ENCODE measurements around the gene OLFM1.
"Not testable (repeated sequence)": the region's sequence is repeated elsewhere in the genome, so short reads cannot be mapped to it uniquely, and the experiment has no call there.

The OLFM1 gene

DNA sequence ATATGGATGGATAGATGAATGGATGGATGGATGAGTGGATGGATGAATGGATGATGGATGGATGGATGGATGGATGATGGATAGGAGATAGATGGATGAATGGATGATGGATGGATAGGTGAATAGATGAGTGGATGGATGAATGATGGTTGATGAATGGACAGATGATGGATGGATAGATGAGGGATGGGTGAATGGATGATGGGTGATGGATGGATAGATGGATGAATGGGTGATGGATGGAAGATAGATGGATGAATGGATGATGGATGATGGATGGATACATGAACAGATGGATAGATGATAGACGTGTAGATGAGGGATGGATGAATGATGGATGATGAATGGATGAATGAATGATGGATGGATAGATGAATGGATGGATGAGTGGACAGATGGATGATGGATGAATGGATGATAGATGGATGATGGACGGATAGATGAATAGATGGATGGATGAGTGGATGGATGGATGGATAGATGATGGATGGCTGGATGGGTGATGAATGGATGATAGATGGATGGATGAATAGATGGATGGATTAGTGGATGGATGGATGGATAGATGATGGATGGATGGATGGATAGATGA, 53.8 kb downstream of the OLFM1 start:
- H3K4me1 Mint-ChIP-seq, result no peaks in the 10 kb centered on the region
- DNase-seq (no peak), ATAC-seq (replicated peaks) (no peak)
- H3K9me3 Mint-ChIP-seq, result peaks cover 1 to 4% of the 10 kb centered on the region in 2 donors
- H3K4me3 Mint-ChIP-seq, result no peak overlapping the region
- peaks cover 15 to 28% of the 10 kb centered on the region in 2 donors for H3K27me3 Mint-ChIP-seq
- no peak overlapping the region for H3K27ac Mint-ChIP-seq
- no peaks in the 10 kb centered on the region for H3K36me3 Mint-ChIP-seq

GRCh38 chr9:135144581-135145170, 57.2 kb downstream of the OLFM1 start:
- DNase-seq (no peak), ATAC-seq (replicated peaks) (no peak)
- Mint-ChIP-seq H3K9me3 (peaks cover 5 to 10% of the 10 kb centered on the region in 2 donors), H3K4me3 (no peak overlapping the region), H3K4me1 (no peaks in the 10 kb centered on the region), H3K27me3 (peaks cover 18 to 30% of the 10 kb centered on the region in 2 donors), H3K36me3 (no peaks in the 10 kb centered on the region), H3K27ac (no peak overlapping the region)

DNA sequence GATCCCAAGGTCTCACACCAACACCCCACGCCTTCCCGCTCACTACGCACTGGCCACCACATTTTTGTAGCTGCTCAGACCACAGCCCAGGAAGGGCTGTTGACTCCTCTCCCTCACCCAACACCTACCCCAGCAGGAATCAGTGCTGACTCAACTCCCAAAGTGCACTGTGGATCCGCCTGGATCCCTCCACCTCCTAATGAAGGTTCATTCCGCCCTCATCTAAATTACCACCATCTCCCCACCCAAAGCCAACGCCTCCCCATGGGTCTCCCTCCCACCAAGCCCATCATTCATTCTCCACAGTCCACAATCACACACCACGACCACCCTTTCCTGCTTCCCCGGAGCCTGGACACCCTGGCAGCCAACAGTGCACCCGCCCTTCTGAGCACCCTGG, 57.8 kb downstream of the OLFM1 start:
- no peak for DNase-seq
- no peak for ATAC-seq (replicated peaks)
- peaks cover 18 to 30% of the 10 kb centered on the region in 2 donors for H3K27me3 Mint-ChIP-seq
- no peaks in the 10 kb centered on the region for H3K4me1 Mint-ChIP-seq
- H3K36me3 Mint-ChIP-seq, result no peaks in the 10 kb centered on the region
- no peak overlapping the region for H3K27ac Mint-ChIP-seq
- H3K9me3 Mint-ChIP-seq, result peaks cover 6 to 12% of the 10 kb centered on the region in 2 donors
- no peak overlapping the region for H3K4me3 Mint-ChIP-seq

- peaks cover 12 to 16% of the 10 kb centered on the region in 2 donors for H3K9me3 Mint-ChIP-seq
- H3K27me3 Mint-ChIP-seq, result peaks cover 18 to 30% of the 10 kb centered on the region in 2 donors
- no peak overlapping the region for H3K4me3 Mint-ChIP-seq
- no peaks in the 10 kb centered on the region for H3K4me1 Mint-ChIP-seq
- ATAC-seq (replicated peaks), result no peak
- no peak for DNase-seq
- no peaks in the 10 kb centered on the region for H3K36me3 Mint-ChIP-seq
- no peak overlapping the region for H3K27ac Mint-ChIP-seq
Measured at GRCh38 chr9:135146241-135146640, 58.8 kb downstream of the OLFM1 start.

DNA sequence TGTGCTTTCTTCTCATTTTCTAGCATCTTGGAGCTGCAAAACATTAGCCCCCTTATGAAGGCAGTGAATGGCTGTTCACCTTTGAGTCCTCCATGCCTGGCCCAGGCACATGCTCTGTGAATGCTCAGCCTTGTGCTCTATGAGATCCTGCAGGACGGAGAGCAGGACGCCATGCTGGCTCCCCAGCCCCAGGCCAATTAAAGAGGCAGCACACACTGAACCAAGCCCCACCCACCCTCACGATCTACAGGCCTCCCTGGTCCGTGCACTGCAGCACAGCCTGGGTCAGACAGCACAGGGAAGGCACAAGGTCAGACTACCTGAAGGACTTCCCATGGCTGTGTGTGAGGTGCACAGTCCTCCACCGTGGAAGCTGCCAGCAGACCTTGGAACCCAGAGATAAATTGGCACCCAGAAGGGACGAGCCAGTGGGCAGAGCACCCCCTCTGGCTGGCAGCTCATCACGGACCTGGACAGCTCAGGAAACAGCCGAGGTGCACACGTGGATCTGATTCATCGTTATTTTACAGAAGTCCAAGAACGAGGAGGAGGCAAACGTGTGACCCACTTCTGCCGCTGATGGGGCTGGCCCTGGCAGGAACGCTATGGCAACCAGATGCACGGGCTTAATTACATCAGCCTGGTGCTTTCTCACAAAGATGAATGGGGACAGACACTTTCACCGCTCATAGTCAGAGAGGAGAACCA, 59.5 kb downstream of the OLFM1 start:
- Mint-ChIP-seq H3K27ac (no peak overlapping the region), H3K4me3 (no peak overlapping the region), H3K36me3 (no peaks in the 10 kb centered on the region), H3K4me1 (no peaks in the 10 kb centered on the region), H3K27me3 (peaks cover 18 to 35% of the 10 kb centered on the region in 2 donors), H3K9me3 (peaks cover 12 to 22% of the 10 kb centered on the region in 2 donors)
- ATAC-seq (replicated peaks) (no peak), DNase-seq (no peak)

DNA sequence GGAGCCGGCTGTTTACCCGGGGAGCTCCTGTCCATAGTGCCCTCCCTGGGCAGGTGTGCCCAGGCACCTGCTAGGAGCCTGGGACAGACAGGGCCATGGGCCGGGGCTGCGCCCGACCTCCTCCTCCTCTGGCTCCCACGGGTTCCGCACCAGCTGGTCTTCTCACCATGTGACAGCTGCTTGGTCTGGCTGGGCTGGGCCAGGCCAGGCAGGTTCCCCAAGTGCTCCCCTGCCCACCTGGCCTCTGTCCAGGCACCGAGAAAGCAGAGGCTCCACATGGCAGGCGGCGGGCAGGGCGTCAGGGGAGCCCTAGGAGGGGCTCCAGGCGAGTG, 60.0 kb downstream of the OLFM1 start:
- Mint-ChIP-seq H3K27ac (no peak overlapping the region), H3K36me3 (no peaks in the 10 kb centered on the region), H3K27me3 (peaks cover 18 to 35% of the 10 kb centered on the region in 2 donors), H3K9me3 (peaks cover 12 to 22% of the 10 kb centered on the region in 2 donors), H3K4me1 (no peaks in the 10 kb centered on the region), H3K4me3 (no peak overlapping the region)
- ATAC-seq (replicated peaks), result no peak
- DNase-seq, result no peak

DNA sequence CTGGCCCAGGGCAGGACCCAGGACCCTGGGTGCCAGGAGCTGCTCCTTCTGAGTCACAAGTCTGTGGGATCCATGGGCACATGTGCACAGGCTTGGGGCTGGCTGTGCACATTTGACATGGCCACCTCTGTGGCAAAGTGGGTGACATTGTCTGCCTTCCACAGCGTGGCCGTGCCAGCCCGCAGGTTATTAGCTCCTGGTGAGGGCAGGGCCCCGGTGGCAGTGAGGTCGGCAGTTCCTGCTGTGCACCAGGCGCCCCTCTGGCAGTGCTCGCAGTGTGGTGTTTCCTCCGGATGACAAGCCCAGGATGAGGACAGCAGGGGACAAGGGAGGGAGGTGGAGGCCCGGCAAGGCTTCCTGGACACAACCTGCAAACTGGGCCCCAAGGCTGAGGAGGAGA, 60.5 kb downstream of the OLFM1 start:
- peaks cover 12 to 24% of the 10 kb centered on the region in 2 donors for H3K9me3 Mint-ChIP-seq
- H3K4me3 Mint-ChIP-seq, result no peak overlapping the region
- H3K27ac Mint-ChIP-seq, result no peak overlapping the region
- ATAC-seq (replicated peaks), result no peak
- DNase-seq, result no peak
- H3K4me1 Mint-ChIP-seq, result no peaks in the 10 kb centered on the region
- H3K27me3 Mint-ChIP-seq, result peaks cover 18 to 39% of the 10 kb centered on the region in 2 donors
- H3K36me3 Mint-ChIP-seq, result no peaks in the 10 kb centered on the region

GRCh38 chr9:135148386-135148785, 60.9 kb downstream of the OLFM1 start:
- H3K4me1 Mint-ChIP-seq, result no peaks in the 10 kb centered on the region
- no peak for ATAC-seq (replicated peaks)

GRCh38 chr9:135149901-135150300, 62.4 kb downstream of the OLFM1 start:
- not testable (repeated sequence) for H3K36me3 Mint-ChIP-seq; H3K4me3 Mint-ChIP-seq; DNase-seq; H3K27ac Mint-ChIP-seq; H3K4me1 Mint-ChIP-seq; ATAC-seq (replicated peaks)
- peaks cover 25 to 42% of the 10 kb centered on the region in 2 donors for H3K27me3 Mint-ChIP-seq
- peaks cover 12 to 25% of the 10 kb centered on the region in 2 donors for H3K9me3 Mint-ChIP-seq

More at GRCh38 chr9:135148386-135148785, 60.9 kb downstream of the OLFM1 start:
- no peak for DNase-seq
- peaks cover 18 to 42% of the 10 kb centered on the region in 2 donors for H3K27me3 Mint-ChIP-seq
- no peak overlapping the region for H3K4me3 Mint-ChIP-seq
- H3K36me3 Mint-ChIP-seq, result no peaks in the 10 kb centered on the region
- no peak overlapping the region for H3K27ac Mint-ChIP-seq
- H3K9me3 Mint-ChIP-seq, result peaks cover 12 to 25% of the 10 kb centered on the region in 2 donors

- H3K4me1 Mint-ChIP-seq, result no peaks in the 10 kb centered on the region
- peaks cover 12 to 25% of the 10 kb centered on the region in 2 donors for H3K9me3 Mint-ChIP-seq
- ATAC-seq (replicated peaks) (no peak), DNase-seq (no peak)
- H3K27ac Mint-ChIP-seq, result no peak overlapping the region
- H3K27me3 Mint-ChIP-seq, result peaks cover 15 to 32% of the 10 kb centered on the region in 2 donors
- H3K4me3 Mint-ChIP-seq, result no peak overlapping the region
- no peaks in the 10 kb centered on the region for H3K36me3 Mint-ChIP-seq
Measured at GRCh38 chr9:135150981-135151380, 63.5 kb downstream of the OLFM1 start.

GRCh38 chr9:135151757-135152613, 64.5 kb downstream of the OLFM1 start:
- Mint-ChIP-seq H3K27ac (no peak overlapping the region), H3K36me3 (no peaks in the 10 kb centered on the region), H3K4me3 (no peak overlapping the region), H3K4me1 (no peaks in the 10 kb centered on the region), H3K27me3 (peaks cover 13 to 32% of the 10 kb centered on the region in 2 donors), H3K9me3 (peaks cover 12 to 25% of the 10 kb centered on the region in 2 donors)
- ATAC-seq (replicated peaks), result no peak
- no peak for DNase-seq

GRCh38 chr9:135152614-135153334, 65.3 kb downstream of the OLFM1 start:
- H3K9me3 Mint-ChIP-seq, result peaks cover 12 to 25% of the 10 kb centered on the region in 2 donors
- H3K36me3 Mint-ChIP-seq, result no peaks in the 10 kb centered on the region
- H3K4me1 Mint-ChIP-seq, result no peaks in the 10 kb centered on the region
- peaks cover 20 to 36% of the 10 kb centered on the region in 2 donors for H3K27me3 Mint-ChIP-seq
- no peak overlapping the region for H3K4me3 Mint-ChIP-seq
- no peak overlapping the region for H3K27ac Mint-ChIP-seq
- ATAC-seq (replicated peaks) (no peak), DNase-seq (no peak)

DNA sequence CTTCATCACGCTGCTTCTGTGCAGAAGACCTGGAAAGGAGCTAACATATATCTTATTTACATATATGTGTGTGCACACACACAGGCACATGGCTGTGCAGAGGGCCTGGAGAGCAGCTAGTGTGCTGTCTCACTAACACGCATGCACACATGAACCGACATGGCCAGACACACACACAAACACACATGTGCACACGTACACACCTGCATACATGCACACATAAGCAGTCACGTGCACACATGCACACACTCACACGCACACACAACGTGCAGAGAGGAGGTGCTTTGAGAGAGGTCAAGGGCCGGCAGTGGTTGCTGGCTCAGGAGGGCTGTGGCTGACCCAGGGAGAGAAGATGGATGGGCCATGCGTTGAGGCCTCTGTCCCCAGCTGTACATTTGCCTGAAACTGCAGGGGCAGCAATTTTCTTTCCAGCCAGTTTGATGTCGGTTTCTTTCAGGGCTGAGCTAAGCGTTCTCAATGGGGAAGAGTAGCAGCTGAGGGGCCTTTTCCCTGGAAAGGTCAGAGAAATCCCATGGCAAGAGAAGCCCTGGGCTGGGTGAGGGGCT, 66.7 kb downstream of the OLFM1 start:
- H3K4me3 Mint-ChIP-seq, result no peak overlapping the region
- peaks cover 7 to 19% of the 10 kb centered on the region in 2 donors for H3K9me3 Mint-ChIP-seq

More for the DNA sequence above, 66.7 kb downstream of the OLFM1 start:
- Mint-ChIP-seq H3K36me3 (no peaks in the 10 kb centered on the region), H3K27ac (no peak overlapping the region), H3K4me1 (no peaks in the 10 kb centered on the region), H3K27me3 (peaks cover 23 to 36% of the 10 kb centered on the region in 2 donors)
- ATAC-seq (replicated peaks), result no peak
- DNase-seq, result no peak

Measured in stimulated activated naive B cell treated with anti-CD40 and anti-IgM and Interleukin-4, amounts not matched to agents 10 μg/mL and 1 μg/mL and 100 μg/mL, for 72 hours (primary cell).